NCI-H524 treated with DMSO at 0.1 percent for 48 hours (cell line): ENCODE measurements around the gene RAB21.
"Not testable (repeated sequence)": the region's sequence is repeated elsewhere in the genome, so short reads cannot be mapped to it uniquely, and the experiment has no call there.

Experiments used
- DNase-seq: peaks from one replicate; lab custom pipeline; 2025; lab: John Stamatoyannopoulos, UW

The RAB21 gene

DNA sequence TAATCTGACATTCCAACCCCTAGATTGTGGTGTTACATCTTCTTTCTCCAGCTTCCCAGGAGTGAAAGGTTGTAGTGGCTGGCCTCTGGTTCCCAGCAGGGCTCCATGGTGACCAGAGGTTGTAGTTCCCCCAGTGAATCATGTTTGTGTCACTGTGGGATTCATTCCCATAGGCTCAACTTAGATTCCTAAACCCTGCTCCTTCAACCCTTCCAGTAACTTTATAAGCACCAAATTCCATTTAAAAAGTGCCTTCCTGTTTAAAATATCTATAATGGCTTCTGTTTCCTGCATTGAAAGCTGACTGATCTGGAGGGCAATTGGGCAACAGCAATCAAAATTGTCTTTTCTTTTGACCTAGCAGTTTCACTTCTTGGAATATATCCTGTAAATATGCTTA, 44.4 kb downstream of the RAB21 start:
- DNase-seq = no peak

DNA sequence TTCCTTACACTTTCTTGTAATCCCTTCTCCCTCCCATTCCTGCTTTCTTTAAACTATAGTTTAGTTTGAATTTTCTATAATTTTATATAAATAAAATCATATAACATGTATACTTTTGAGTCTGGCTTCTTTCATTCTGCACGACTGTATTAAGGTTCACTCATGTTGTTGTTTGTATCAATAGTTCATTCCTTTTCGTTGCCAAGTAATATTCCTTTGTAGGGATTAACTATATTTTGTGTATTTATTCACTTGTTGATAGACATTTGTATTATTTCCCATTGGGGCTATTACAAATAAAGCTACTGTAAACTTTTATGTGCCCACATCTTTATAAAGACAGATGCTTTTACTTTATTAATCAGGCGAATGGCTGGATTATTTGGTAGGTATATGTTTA, 45.5 kb downstream of the RAB21 start:
- no peak for DNase-seq

DNA sequence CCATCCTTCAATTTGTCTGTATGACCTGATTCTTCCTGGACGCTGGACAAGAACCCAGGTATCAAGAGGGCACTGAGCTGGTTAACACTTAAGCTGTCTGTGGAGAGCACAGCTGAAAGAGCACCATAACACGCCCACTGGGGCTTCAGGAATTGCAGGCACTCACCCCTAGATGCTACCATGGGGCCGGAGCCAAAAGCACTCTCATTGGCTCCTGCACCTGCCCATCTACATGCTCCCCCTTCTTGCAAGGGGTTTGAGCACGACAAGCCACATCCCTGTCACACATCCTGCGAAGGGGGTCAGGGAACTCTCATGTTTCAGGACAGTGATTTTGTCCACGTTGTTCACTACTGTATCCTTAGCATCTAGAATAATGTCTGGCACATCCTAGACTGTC, 49.8 kb downstream of the RAB21 start:
- no peak for DNase-seq

DNA sequence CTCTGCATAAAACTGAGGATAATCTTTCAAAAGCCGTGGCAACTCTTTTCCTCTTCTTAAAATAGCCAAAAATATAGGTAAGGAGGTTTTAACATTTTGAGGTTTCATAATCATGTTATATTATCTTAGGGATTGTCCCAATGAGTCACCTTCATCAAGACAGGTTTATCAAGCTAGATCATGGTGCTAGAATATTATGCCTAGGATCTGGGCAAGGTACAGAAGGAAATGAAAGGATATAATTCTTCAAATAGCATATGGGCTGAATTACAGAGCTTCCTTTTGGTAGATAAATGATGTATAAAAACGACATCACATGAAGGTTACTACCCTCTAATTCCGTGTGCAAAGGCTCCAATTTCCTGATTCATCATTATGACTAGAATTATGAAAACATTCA, 56.3 kb downstream of the RAB21 start:
- DNase-seq = no peak

DNA sequence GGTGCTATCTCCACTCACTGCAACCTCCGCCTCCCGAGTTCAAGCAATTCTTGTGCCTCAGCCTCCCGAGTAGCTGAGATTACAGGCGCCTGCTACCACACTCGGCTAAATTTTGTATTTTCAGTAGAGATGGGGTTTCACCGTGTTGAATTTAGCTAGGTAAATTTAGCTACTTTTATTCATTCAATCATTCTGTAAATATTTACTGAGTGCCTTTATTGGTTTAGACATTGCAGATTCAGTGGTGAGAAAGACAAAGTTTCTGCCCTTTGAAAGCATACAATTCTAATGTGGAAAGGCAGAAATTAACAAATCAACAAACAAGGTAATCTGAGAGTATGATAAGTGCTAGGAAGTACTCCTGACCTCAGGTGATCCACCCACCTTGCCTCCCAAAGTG, 60.6 kb downstream of the RAB21 start:
- DNase-seq = not testable (repeated sequence)

DNA sequence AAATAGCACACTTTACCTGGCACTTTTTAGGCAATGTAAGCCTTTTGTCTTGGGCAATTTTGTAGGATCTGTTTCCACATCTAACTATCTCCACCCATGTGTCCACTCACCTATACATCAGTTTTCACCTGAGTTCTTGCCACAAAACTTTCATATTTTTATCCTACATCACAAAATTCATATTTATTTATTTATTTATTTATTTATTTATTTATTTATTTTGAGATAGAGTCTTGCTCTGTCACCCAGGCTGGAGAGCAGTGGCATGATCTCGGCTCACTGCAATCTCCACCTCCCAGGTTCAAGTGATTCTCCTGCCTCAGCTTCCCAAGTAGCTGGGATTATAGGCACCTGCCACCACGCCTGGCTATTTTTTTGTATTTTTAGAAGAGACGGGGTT, 67.4 kb downstream of the RAB21 start:
- not testable (repeated sequence) for DNase-seq

DNA sequence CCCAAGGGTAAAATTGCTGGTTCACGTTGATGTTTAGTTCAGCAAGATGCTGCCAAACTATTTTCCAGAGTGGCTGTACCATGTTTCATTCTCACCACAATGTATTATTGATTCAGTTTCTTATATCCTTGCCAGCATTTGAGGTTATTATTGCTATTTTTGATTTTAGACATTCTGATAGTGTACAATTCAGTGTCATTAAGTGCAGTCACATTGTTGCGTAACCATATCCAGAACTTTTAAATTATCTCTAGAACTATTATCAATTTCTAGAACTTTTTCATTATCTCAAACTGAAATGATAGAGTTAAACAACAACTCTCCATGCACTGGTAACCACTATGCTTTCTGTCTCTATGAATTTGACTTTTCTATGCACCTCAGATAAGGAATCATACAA, 74.2 kb downstream of the RAB21 start:
- no peak for DNase-seq

DNA sequence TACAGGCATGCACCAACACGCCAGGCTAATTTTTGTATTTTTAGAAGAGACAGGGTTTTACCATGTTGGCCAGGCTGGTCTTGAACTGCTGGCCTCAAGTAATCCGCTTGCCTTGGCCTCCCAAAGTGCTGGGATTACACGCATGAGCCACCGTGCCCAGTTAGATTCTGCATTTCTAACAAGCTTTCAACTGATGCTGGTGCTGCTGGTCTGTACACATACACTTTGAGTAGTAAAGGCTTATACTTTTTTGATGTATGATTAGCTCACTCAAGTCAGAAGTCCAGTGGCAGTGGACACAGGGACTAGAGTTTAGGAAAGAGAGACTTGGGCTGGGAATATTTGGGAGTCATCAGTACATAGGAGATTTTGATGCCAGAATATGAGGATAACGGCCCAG, 82.7 kb downstream of the RAB21 start:
- no peak for DNase-seq

DNA sequence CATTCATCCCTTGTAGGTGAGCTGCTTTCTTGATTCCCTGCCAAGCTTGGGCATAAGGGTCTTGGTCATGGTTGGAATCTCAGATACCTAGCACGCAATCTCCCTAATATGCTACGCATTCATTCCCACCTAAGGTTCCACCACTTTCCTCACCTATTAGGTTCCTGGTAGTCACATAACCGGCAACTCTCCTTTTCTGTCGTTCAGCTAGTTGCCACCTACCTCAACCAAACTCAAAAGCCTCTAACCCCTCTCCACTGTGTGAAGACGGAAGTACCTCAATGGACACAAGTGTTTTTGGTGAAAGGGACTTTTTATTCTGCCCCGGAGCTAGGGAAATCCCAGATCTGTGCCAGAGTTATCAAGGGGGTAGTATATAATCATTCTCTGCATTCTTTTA, 83.6 kb downstream of the RAB21 start:
- no peak for DNase-seq

DNA sequence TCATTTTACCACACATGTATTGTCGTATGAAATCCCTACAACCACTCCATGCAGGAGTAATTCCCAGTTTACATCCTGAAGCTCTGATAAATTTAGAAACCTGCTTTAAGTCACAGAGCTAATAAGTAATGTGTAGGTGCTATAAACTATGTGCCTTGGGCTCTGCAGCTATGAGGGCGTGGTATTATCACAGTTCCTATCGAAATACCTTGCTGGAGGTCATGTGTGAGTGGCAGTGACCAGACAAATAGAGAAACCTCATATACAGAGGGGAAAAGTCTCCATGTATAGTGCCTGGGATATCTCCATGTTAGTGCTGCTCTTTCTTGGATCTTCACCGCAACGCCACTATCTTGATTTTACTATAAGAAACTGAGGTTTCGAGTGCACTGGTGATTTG, 84.0 kb downstream of the RAB21 start:
- no peak for DNase-seq

DNA sequence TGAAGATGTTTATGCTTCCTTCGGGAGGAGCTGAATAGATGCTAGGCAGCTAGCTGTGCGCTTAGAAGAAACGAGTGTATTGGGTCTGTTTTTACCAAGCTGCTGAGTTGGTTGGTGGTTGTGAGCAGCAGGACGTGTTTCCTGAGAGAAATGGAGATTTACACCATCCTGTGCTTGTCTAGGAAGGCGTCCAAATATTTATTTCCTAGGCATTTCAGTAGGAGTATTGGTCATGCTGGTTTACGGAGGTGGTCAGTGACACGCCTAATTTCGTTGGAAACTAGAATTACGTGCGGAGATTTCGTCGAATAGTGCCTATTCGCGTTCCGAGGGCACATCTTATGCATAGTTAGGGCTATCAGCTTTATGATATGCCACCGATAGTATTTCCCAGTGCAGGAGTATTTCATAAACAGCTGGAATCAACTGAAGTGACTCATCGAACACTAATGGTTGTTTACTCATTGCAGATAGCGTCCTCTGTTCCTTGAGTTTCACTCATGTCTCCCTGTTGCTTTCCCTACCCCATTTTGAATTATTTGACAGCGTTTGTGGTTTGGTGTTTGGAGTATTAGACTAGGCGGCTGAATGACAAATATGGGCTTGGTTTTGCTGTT, 85.7 kb downstream of the RAB21 start:
- no peak for DNase-seq

DNA sequence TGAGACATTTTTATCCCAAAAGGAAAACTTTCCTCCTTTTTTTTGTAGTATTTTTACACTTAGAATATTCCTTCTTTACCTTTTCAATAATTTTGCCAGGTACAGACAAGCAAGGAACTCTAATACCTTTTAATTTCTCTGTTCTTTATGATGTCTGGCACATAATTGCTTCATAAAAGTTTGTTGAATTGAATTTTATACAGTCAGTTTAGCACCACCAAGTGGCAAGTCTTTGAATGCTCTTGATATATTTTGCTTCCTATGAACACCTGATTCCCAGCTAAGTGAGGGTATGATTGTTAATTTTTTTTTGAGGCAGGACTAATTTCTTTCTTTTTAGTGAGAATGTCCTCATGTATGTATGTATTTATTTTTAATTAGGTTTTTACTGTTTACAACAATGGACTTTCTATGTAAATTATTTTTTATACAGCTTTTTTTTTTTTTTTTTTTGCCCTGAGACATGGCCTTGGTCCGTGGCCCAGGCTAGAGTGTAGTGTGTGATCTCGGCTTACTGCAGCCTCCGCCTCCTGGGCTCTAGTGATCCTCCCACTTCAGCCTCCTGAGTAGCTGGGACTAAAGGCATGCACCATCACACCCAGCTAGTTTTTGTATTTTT, 91.8 kb downstream of the RAB21 start:
- DNase-seq = no peak

DNA sequence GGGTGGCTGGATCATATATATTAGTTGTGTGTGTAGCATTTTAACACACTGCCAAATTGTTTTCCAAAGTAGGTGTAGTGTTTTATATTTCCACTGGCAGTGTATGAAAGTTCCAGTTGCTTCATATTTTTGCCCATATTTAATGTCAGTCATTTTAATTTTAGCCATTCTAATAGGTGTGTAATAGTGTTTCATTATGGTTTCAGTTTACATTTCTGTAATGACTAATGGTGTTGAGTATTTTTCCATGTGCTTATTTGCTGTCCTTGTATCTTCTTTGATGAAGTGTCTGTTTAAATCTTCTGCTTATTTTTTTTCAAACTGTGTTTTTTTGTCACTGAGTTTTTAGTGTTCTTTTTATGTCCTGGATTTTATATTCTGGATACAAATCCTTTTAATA, 93.5 kb downstream of the RAB21 start:
- no peak for DNase-seq

DNA sequence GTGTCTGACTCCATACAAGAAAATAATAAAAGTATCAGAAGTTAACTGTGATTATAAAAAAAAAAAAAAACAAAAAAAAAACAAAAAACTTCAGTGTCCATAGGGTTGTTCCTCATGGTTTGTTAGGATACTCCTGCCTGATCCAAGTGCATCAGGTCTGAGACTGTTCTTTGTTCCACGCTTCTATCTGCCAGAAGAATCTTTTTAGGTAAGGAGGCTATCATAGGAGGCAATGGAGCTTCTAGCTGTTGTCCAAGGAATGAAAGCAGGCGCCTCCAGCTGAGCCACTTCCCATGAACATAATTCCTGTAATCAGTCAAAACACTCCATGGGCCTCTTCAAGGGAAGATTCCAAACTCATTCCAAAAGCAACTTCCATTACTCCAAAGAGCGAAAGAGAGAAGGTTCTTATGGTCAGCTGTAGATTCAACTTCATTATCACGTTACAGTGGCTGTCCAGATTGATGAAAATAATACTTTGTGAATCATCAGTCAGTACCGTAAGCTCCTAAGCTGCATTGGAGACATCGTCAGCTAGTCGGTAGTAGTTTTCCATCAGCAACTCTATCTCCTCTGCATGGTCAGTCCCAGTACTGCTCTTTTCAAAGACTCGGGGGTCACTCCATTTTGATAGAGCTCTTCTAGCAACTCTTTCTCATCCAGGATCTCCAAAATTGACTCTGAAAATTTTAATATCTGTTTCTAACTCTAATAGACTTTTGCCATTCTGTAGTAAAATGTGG, 94.6 kb downstream of the RAB21 start:
- DNase-seq = no peak
